ENCODE measurements around the gene CILP2. TPM values are rescaled to one million over a fixed set of nuclear protein-coding genes. Genes with fewer than 3 reads are reported as not detected.

The CILP2 gene
- total and polyA plus RNA-seq, 9 of the 15 experiments (the other 6 are each of a cell fraction or from before 2014, with no cell fraction given), result 0.04 to 0.35 (median 0.05) TPM; not detected in 2

GRCh38 chr19:19488875-19489690, 49.0 kb upstream of the CILP2 start:
- ATAC-seq (peak; percentile 83), FAIRE-seq (peak; percentile 99), DNase-seq (ENCODE audit: extremely low read depth in 1 of 4, low spot score in 3 of 4) (peak; percentile 78 to 94 (median 82))
- peaks cover 83% of the 10 kb centered on the region for H3K79me2 ChIP-seq (ENCODE audit: control insufficient read depth, insufficient read depth, low read length)
- H3K4me1 ChIP-seq (replicated peaks in 1 of 2; ENCODE audit: control insufficient read depth in 2 of 2, insufficient read depth in 2 of 2, low read length in 2 of 2), result peaks cover 38 to 54% of the 10 kb centered on the region in 2 experiments
- peaks cover 71% of the 10 kb centered on the region for H3K36me3 ChIP-seq (ENCODE audit: control insufficient read depth, insufficient read depth, low read length)
- intact Hi-C loops (cut with micrococcal nuclease), result loop anchor here (1.0 to 5.0 kb wide), 4 partner anchors 44 to 123 kb away; partner anchors contain the start of gene GATAD2A
- ChIA-PET CTCF (ENCODE audit: low intra/inter-chr PET ratio) (interaction anchor here (0.6 to 2.7 kb wide), 5 partner anchors 119 to 343 kb away, joined by 4 to 18 read pairs (median 7); no protein-coding TSS in a partner anchor), POLR2A (interaction anchor here (0.6 to 2.3 kb wide), 4 partner anchors 13 to 156 kb away, joined by 3 to 11 read pairs (median 5); no protein-coding TSS in a partner anchor)
- BruUV-seq (replicated peaks), result TSS peak; percentile 48
- 0 out of 2 replicates have a peak overlapping the region, but pooled peaks have one; percentile 1 for H2AFZ ChIP-seq (ENCODE audit: low read depth, low read length)
- H3K4me3 ChIP-seq, result no peak overlapping the region; the same call in 1 of the 2 replicates
- H3K27ac ChIP-seq (ENCODE audit: extremely low read depth, low read depth, low read length), result peak overlapping the region; percentile 90
- 19% methylated on average over 14 of the region's 14 CpGs for WGBS (ENCODE audit: insufficient coverage, low coverage, missing lambda C conversion rate)
- H3K9ac ChIP-seq (ENCODE audit: insufficient read depth in 1 of 2, low read depth in 2 of 2, low read length in 2 of 2), result peak overlapping the region; percentile 66 to 87
- peak overlapping the region; percentile 53 for H3K4me2 ChIP-seq (ENCODE audit: insufficient read depth, low read length)
- H3K9me1 ChIP-seq (ENCODE audit: control insufficient read depth, insufficient read depth, low read length), result peaks cover 4% of the 10 kb centered on the region
- in situ Hi-C loops (cut with MboI), result no loop called here
- H3K9me3 ChIP-seq (replicated peaks; ENCODE audit: control insufficient read depth, insufficient read depth, low read depth, low read length), result no peaks in the 10 kb centered on the region
- no peaks in the 10 kb centered on the region for H3K27me3 ChIP-seq (ENCODE audit: control insufficient read depth in 2 of 2, insufficient read depth in 2 of 2, low read length in 2 of 2)
- H4K20me1 ChIP-seq (replicated peaks; ENCODE audit: control insufficient read depth, insufficient read depth, low read length), result peaks cover 26% of the 10 kb centered on the region
- no peak for TF ChIP-seq FOXP1 (CRISPR knock-in tag; IDR thresholded peaks at IDR 0.05)
- TF ChIP-seq HBP1 (CRISPR knock-in tag; IDR thresholded peaks at IDR 0.05), result no peak
- TF ChIP-seq TCF7 (IDR thresholded peaks at IDR 0.05; ENCODE audit: borderline replicate concordance), result no peak
- TF ChIP-seq ZKSCAN1 (IDR thresholded peaks at IDR 0.05; ENCODE audit: low read depth, low read length), result 0 out of 2 replicates have a peak, but pooled peaks have one; percentile 29
- no peak for TF ChIP-seq RFX7 (CRISPR knock-in tag; IDR thresholded peaks at IDR 0.05)
- TF ChIP-seq, protein P1, sequence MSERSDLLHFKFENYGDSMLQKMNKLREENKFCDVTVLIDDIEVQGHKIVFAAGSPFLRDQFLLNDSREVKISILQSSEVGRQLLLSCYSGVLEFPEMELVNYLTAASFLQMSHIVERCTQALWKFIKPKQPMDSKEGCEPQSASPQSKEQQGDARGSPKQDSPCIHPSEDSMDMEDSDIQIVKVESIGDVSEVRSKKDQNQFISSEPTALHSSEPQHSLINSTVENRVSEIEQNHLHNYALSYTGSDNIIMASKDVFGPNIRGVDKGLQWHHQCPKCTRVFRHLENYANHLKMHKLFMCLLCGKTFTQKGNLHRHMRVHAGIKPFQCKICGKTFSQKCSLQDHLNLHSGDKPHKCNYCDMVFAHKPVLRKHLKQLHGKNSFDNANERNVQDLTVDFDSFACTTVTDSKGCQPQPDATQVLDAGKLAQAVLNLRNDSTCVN (CRISPR knock-in tag; IDR thresholded peaks at IDR 0.05), result no peak
- no peak for TF ChIP-seq ZKSCAN3 (CRISPR knock-in tag; IDR thresholded peaks at IDR 0.05)
- no peak for TF ChIP-seq CCNT2 (IDR thresholded peaks at IDR 0.05; ENCODE audit: borderline replicate concordance, extremely low read depth, insufficient read length, low read depth, low read length)
- TF ChIP-seq CHCHD3 (CRISPR knock-in tag; IDR thresholded peaks at IDR 0.05), result no peak
- TF ChIP-seq KLF1 (tag; IDR thresholded peaks at IDR 0.05), result no peak; the same call in 1 of the 2 replicates
- no peak for TF ChIP-seq HDAC6 (IDR thresholded peaks at IDR 0.05; ENCODE audit: low read depth, low read length)
- peak; percentile 72 for TF ChIP-seq POLR2G (IDR thresholded peaks at IDR 0.05; ENCODE audit: low read depth, low read length)
- TF ChIP-seq ARID3B (CRISPR knock-in tag; IDR thresholded peaks at IDR 0.05; ENCODE audit: borderline replicate concordance), result no peak
- TF ChIP-seq, protein P2, sequence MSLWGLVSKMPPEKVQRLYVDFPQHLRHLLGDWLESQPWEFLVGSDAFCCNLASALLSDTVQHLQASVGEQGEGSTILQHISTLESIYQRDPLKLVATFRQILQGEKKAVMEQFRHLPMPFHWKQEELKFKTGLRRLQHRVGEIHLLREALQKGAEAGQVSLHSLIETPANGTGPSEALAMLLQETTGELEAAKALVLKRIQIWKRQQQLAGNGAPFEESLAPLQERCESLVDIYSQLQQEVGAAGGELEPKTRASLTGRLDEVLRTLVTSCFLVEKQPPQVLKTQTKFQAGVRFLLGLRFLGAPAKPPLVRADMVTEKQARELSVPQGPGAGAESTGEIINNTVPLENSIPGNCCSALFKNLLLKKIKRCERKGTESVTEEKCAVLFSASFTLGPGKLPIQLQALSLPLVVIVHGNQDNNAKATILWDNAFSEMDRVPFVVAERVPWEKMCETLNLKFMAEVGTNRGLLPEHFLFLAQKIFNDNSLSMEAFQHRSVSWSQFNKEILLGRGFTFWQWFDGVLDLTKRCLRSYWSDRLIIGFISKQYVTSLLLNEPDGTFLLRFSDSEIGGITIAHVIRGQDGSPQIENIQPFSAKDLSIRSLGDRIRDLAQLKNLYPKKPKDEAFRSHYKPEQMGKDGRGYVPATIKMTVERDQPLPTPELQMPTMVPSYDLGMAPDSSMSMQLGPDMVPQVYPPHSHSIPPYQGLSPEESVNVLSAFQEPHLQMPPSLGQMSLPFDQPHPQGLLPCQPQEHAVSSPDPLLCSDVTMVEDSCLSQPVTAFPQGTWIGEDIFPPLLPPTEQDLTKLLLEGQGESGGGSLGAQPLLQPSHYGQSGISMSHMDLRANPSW (CRISPR knock-in tag; IDR thresholded peaks at IDR 0.05), result no peak

All from K562 (cell line).